Activated T-cell treated with anti-CD3 and anti-CD28 coated beads, Interleukin-2, amount 50 U/mL, for 4 hours (primary cell): ENCODE results near the gene PYROXD2. TPM values are rescaled to one million over a fixed set of nuclear protein-coding genes. Genes with fewer than 3 reads are reported as not detected.

ENCODE experiments used
- ATAC-seq, 2 donors: fragments of 200-7000 bp; cut with Tn5 transposase; one replicate each; pipeline ENCODE4 v1.10.0; 2021
- DNase-seq: peaks from one replicate; pipeline ENCODE4 v3.0.0-alpha.2; 2020
- H3K27me3 Mint-ChIP-seq: one replicate; pipeline ENCODE4 v1.8.0; 2021; ENCODE audit warnings: low read depth, mixed read lengths
- H3K36me3 Mint-ChIP-seq: one replicate; pipeline ENCODE4 v1.8.0; 2022; ENCODE audit warnings: mixed read lengths; ENCODE audit not compliant: insufficient read depth
- H3K4me1 Mint-ChIP-seq: one replicate; pipeline ENCODE4 v1.8.0; 2021; ENCODE audit warnings: low read depth, mixed read lengths
- H3K4me3 Mint-ChIP-seq: one replicate; pipeline ENCODE4 v1.8.0; 2021; ENCODE audit warnings: mild to moderate bottlenecking, moderate library complexity, mixed read lengths
- H3K9me3 Mint-ChIP-seq: one replicate; pipeline ENCODE4 v1.8.0; 2021; ENCODE audit warnings: mixed read lengths
- total RNA-seq, 3 donors: library from RNA; stranded (reverse); gene quantifications; one replicate each; pipeline ENCODE4 v1.2.1, GENCODE V29; 2021

Gene PYROXD2
- total RNA-seq, 3 donors from 2014 or later = 0.84 to 3.2 (median 1.1) TPM

- DNase-seq = peak; percentile 76
- peak within 1 kb of the TSS; percentile 94 for H3K4me3 Mint-ChIP-seq
- peaks cover 6% of the 10 kb centered on the region for H3K27me3 Mint-ChIP-seq
- peaks cover 38% of the 10 kb centered on the region for H3K4me1 Mint-ChIP-seq
- H3K36me3 Mint-ChIP-seq = peaks cover 20% of the 10 kb centered on the region
- H3K9me3 Mint-ChIP-seq = no peaks in the 10 kb centered on the region
- ATAC-seq = peak; percentile 95
Observed at GRCh38 chr10:98446661-98447221, 31.8 kb upstream of the PYROXD2 start, which contains the start of gene HPS1. HPS1 (minus strand) TSS chr10:98446935; CDS start chr10:98443240, 3,695 bp downstream.

GRCh38 chr10:98446151-98446660 is 31.2 kb upstream of the PYROXD2 start:
- Mint-ChIP-seq H3K36me3 (peaks cover 25% of the 10 kb centered on the region), H3K9me3 (no peaks in the 10 kb centered on the region), H3K4me1 (peaks cover 43% of the 10 kb centered on the region), H3K4me3 (peak overlapping the region; percentile 94), H3K27me3 (peaks cover 6% of the 10 kb centered on the region)
- DNase-seq (peak; percentile 30), ATAC-seq (peak; percentile 49 to 52)

- ATAC-seq (no peak), DNase-seq (no peak)
- Mint-ChIP-seq H3K27me3 (peaks cover 1% of the 10 kb centered on the region), H3K4me1 (peaks cover 48% of the 10 kb centered on the region), H3K9me3 (no peaks in the 10 kb centered on the region), H3K4me3 (peak overlapping the region; percentile 94), H3K36me3 (peaks cover 29% of the 10 kb centered on the region)
Observed at GRCh38 chr10:98445200-98445812, 30.3 kb upstream of the PYROXD2 start.

GRCh38 chr10:98444314-98445006 is 29.5 kb upstream of the PYROXD2 start:
- Mint-ChIP-seq H3K4me1 (peaks cover 50% of the 10 kb centered on the region), H3K9me3 (no peaks in the 10 kb centered on the region)

GRCh38 chr10:98438715-98439114 is 23.7 kb upstream of the PYROXD2 start:
- Mint-ChIP-seq H3K4me3 (no peak overlapping the region), H3K9me3 (no peaks in the 10 kb centered on the region), H3K27me3 (no peaks in the 10 kb centered on the region), H3K36me3 (peaks cover 72% of the 10 kb centered on the region), H3K4me1 (peaks cover 26% of the 10 kb centered on the region)
- DNase-seq = no peak
- ATAC-seq = no peak

More at GRCh38 chr10:98444314-98445006, 29.5 kb upstream of the PYROXD2 start:
- ATAC-seq (no peak), DNase-seq (no peak)
- no peaks in the 10 kb centered on the region for H3K27me3 Mint-ChIP-seq
- peak overlapping the region; percentile 94 for H3K4me3 Mint-ChIP-seq
- peaks cover 36% of the 10 kb centered on the region for H3K36me3 Mint-ChIP-seq

- no peak for ATAC-seq
- peaks cover 5% of the 10 kb centered on the region for H3K9me3 Mint-ChIP-seq
- DNase-seq = no peak
- H3K4me3 Mint-ChIP-seq = no peak overlapping the region
- H3K36me3 Mint-ChIP-seq = peaks cover 75% of the 10 kb centered on the region
- H3K27me3 Mint-ChIP-seq = no peaks in the 10 kb centered on the region
- H3K4me1 Mint-ChIP-seq = peaks cover 14% of the 10 kb centered on the region
Observed at GRCh38 chr10:98436704-98437103, 21.7 kb upstream of the PYROXD2 start.

GRCh38 chr10:98435178-98435577 is 20.2 kb upstream of the PYROXD2 start:
- Mint-ChIP-seq H3K4me3 (no peak overlapping the region), H3K27me3 (no peaks in the 10 kb centered on the region), H3K4me1 (peaks cover 4% of the 10 kb centered on the region), H3K9me3 (peaks cover 5% of the 10 kb centered on the region), H3K36me3 (peaks cover 78% of the 10 kb centered on the region)
- ATAC-seq = no peak
- no peak for DNase-seq

GRCh38 chr10:98433881-98434732 is 19.1 kb upstream of the PYROXD2 start:
- DNase-seq (no peak), ATAC-seq (no peak)
- H3K27me3 Mint-ChIP-seq = no peaks in the 10 kb centered on the region
- H3K4me3 Mint-ChIP-seq = no peak overlapping the region
- H3K4me1 Mint-ChIP-seq = peaks cover 3% of the 10 kb centered on the region
- peaks cover 5% of the 10 kb centered on the region for H3K9me3 Mint-ChIP-seq
- peaks cover 68% of the 10 kb centered on the region for H3K36me3 Mint-ChIP-seq

- H3K9me3 Mint-ChIP-seq = peaks cover 5% of the 10 kb centered on the region
- H3K27me3 Mint-ChIP-seq = no peaks in the 10 kb centered on the region
- no peak for ATAC-seq
- H3K4me3 Mint-ChIP-seq = no peak overlapping the region
- H3K36me3 Mint-ChIP-seq = peaks cover 64% of the 10 kb centered on the region
- H3K4me1 Mint-ChIP-seq = peaks cover 3% of the 10 kb centered on the region
- DNase-seq = no peak
Observed at GRCh38 chr10:98433371-98433770, 18.4 kb upstream of the PYROXD2 start.

- H3K9me3 Mint-ChIP-seq = peaks cover 5% of the 10 kb centered on the region
- no peaks in the 10 kb centered on the region for H3K27me3 Mint-ChIP-seq
- no peaks in the 10 kb centered on the region for H3K4me1 Mint-ChIP-seq
- H3K4me3 Mint-ChIP-seq = no peak overlapping the region
- DNase-seq (no peak), ATAC-seq (no peak)
- peaks cover 61% of the 10 kb centered on the region for H3K36me3 Mint-ChIP-seq
Observed at GRCh38 chr10:98432330-98432729, 17.3 kb upstream of the PYROXD2 start.

- ATAC-seq = no peak
Observed at GRCh38 chr10:98431016-98431415, 16.0 kb upstream of the PYROXD2 start.

GRCh38 chr10:98430427-98430826 is 15.4 kb upstream of the PYROXD2 start:
- Mint-ChIP-seq H3K4me1 (no peaks in the 10 kb centered on the region), H3K27me3 (no peaks in the 10 kb centered on the region), H3K4me3 (no peak overlapping the region), H3K9me3 (peaks cover 5% of the 10 kb centered on the region), H3K36me3 (peaks cover 50% of the 10 kb centered on the region)
- DNase-seq (no peak), ATAC-seq (no peak)

More at GRCh38 chr10:98431016-98431415, 16.0 kb upstream of the PYROXD2 start:
- Mint-ChIP-seq H3K36me3 (peaks cover 55% of the 10 kb centered on the region), H3K4me1 (no peaks in the 10 kb centered on the region), H3K9me3 (peaks cover 5% of the 10 kb centered on the region), H3K27me3 (no peaks in the 10 kb centered on the region), H3K4me3 (no peak overlapping the region)
- no peak for DNase-seq

GRCh38 chr10:98429320-98430072 is 14.5 kb upstream of the PYROXD2 start:
- H3K4me3 Mint-ChIP-seq = no peak overlapping the region
- ATAC-seq (no peak), DNase-seq (no peak)
- H3K9me3 Mint-ChIP-seq = peaks cover 5% of the 10 kb centered on the region
- no peaks in the 10 kb centered on the region for H3K4me1 Mint-ChIP-seq
- H3K27me3 Mint-ChIP-seq = no peaks in the 10 kb centered on the region
- peaks cover 41% of the 10 kb centered on the region for H3K36me3 Mint-ChIP-seq
